ENCODE data around the gene MUS81. TPM values are rescaled to one million over a fixed set of nuclear protein-coding genes. Genes with fewer than 3 reads are reported as not detected.

MUS81 gene
- total and polyA plus RNA-seq, 2 donors (not counting 3 experiments of a cell fraction or from before 2014, with no cell fraction given): 57.9 to 76.9 TPM

GRCh38 chr11:65856689-65857499 is 3.3 kb upstream of the MUS81 start:
- H3K27ac ChIP-seq (ENCODE audit: insufficient read depth, low read depth, low read length): peak overlapping the region; percentile 48
- no peak overlapping the region for H2AFZ ChIP-seq (ENCODE audit: low read depth, low read length)
- ChIA-PET POLR2A (interaction anchor here (1.2 to 5.4 kb wide), 2 partner anchors 33 to 37 kb away, joined by 5 to 67 read pairs; partner anchors contain the start of genes CCDC85B and FIBP), CTCF (interaction anchor here (0.8 to 1.5 kb wide), 2 partner anchors 35 to 87 kb away, joined by 3 read pairs; no protein-coding TSS in a partner anchor)
- peak; percentile 63 for DNase-seq (ENCODE audit: low read depth, low spot score)
- dilution Hi-C loops (cut with MboI; ENCODE audit: extremely low pct_ligation_motif_present, low sequenced_read_pairs) (no loop called here), intact Hi-C loops (cut with micrococcal nuclease) (no loop called here)
- peaks cover 61% of the 10 kb centered on the region for H3K79me2 ChIP-seq (ENCODE audit: control insufficient read depth, insufficient read depth, low read length)
- TF ChIP-seq POLR2AphosphoS5 (IDR thresholded peaks at IDR 0.05; ENCODE audit: insufficient read depth, low read depth, low read length): peak; percentile 75
- TF ChIP-seq POLR2A (IDR thresholded peaks at IDR 0.05; ENCODE audit: low read depth, low read length): peak; percentile 76
- TF ChIP-seq MAX (IDR thresholded peaks at IDR 0.05; ENCODE audit: insufficient read depth, insufficient read length): peak; percentile 77
- TF ChIP-seq JUN (IDR thresholded peaks at IDR 0.05; ENCODE audit: borderline replicate concordance, insufficient read depth, insufficient read length, low read depth): no peak
- no peak for TF ChIP-seq CTCF (IDR thresholded peaks at IDR 0.05; ENCODE audit: extremely low read depth in 1 of 2, insufficient read depth in 1 of 2, low read depth in 1 of 2, low read length in 2 of 2)
- peak overlapping the region; percentile 90 for H3K4me2 ChIP-seq (ENCODE audit: insufficient read depth, low read length)
- no peaks in the 10 kb centered on the region for H3K9me3 ChIP-seq (replicated peaks; ENCODE audit: control insufficient read depth, insufficient read depth, low read length)
- peak overlapping the region; percentile 83 for H3K9ac ChIP-seq (replicated peaks; ENCODE audit: extremely low read depth, insufficient read depth, low read length)
- peaks cover 9% of the 10 kb centered on the region for H4K20me1 ChIP-seq (replicated peaks; ENCODE audit: control insufficient read depth, extremely low read depth, insufficient read depth, low read length)
- H3K4me1 ChIP-seq (ENCODE audit: control insufficient read depth, extremely low read depth, insufficient read depth, low read length): peaks cover 36% of the 10 kb centered on the region
- peaks cover 36 to 41% of the 10 kb centered on the region in 2 experiments for H3K36me3 ChIP-seq (ENCODE audit: control insufficient read depth in 2 of 2, extremely low read depth in 1 of 2, insufficient read depth in 2 of 2, low read length in 2 of 2)
- no peaks in the 10 kb centered on the region for H3K27me3 ChIP-seq (ENCODE audit: control insufficient read depth in 2 of 2, insufficient read depth in 2 of 2, low read length in 2 of 2)
- no TSS peak for BruUV-seq (replicated peaks)
- no peaks in the 10 kb centered on the region for H3K9me1 ChIP-seq (replicated peaks; ENCODE audit: control insufficient read depth, extremely low read depth, insufficient read depth, low read length)
- H3K4me3 ChIP-seq (replicated peaks in 1 of 3; ENCODE audit: insufficient read depth in 1 of 3, low read depth in 1 of 3, low read length in 3 of 3): peak overlapping the region; percentile 27 to 85 (median 85)
- peak; percentile 87 for FAIRE-seq

Data from endothelial cell of umbilical vein (primary cell).